Uterus (tissue), 2 donors: Measurements from ENCODE around the gene CARS1.

Source experiments
- CTCF ChIP-seq, 4 experiments: fragments of 200-600 bp in 2 of 4; fragments of 450-650 bp in 2 of 4; sonication (generic) in 2 of 4; IDR thresholded peaks; one replicate each; pipeline ENCODE4 v1.5.1; 2016 to 2019; ENCODE audit warnings: antibody characterized with exemption in 4 of 4, mild to moderate bottlenecking in 2 of 4, moderate library complexity in 1 of 4
- POLR2A ChIP-seq, 2 donors: fragments of 450-650 bp; IDR thresholded peaks; one replicate each; pipeline ENCODE4 v1.6.1; 2016; ENCODE audit warnings: antibody characterized with exemption in 2 of 2, mild to moderate bottlenecking in 1 of 2, moderate library complexity in 1 of 2

- TF ChIP-seq CTCF (IDR thresholded peaks at IDR 0.05): no peak
- no peak for TF ChIP-seq POLR2A (IDR thresholded peaks at IDR 0.05)
Observed at GRCh38 chr11:2998073-2998850, 59.0 kb downstream of the CARS1 start.
